GM21717 (cell line): ENCODE results near the gene UBE2E2.

Experiments
- ATAC-seq: cut with Tn5 transposase; IDR thresholded peaks from one replicate; pipeline ENCODE4 v1.9.1; 2021; ENCODE audit warnings: mild to moderate bottlenecking, moderate library complexity; ENCODE audit not compliant: unreplicated experiment

Gene UBE2E2

GRCh38 chr3:23567917-23568316 is 364.8 kb downstream of the UBE2E2 start:
- no peak for ATAC-seq

GRCh38 chr3:23573827-23574226 is 370.7 kb downstream of the UBE2E2 start:
- no peak for ATAC-seq

- no peak for ATAC-seq
Measured at GRCh38 chr3:23574822-23575315, 371.7 kb downstream of the UBE2E2 start.

GRCh38 chr3:23575697-23576096 is 372.6 kb downstream of the UBE2E2 start:
- no peak for ATAC-seq

GRCh38 chr3:23576379-23576959 is 373.3 kb downstream of the UBE2E2 start:
- ATAC-seq, result no peak

GRCh38 chr3:23580096-23580713 is 377.1 kb downstream of the UBE2E2 start:
- no peak for ATAC-seq

- no peak for ATAC-seq
Measured at GRCh38 chr3:23583980-23584740, 381.0 kb downstream of the UBE2E2 start.

- no peak for ATAC-seq
Measured at GRCh38 chr3:23587513-23587912, 384.4 kb downstream of the UBE2E2 start.

- ATAC-seq, result no peak
Measured at GRCh38 chr3:23588547-23588946, 385.4 kb downstream of the UBE2E2 start.

- no peak for ATAC-seq
Measured at GRCh38 chr3:23589602-23590001, 386.5 kb downstream of the UBE2E2 start.

- ATAC-seq, result peak; percentile 96
Measured at GRCh38 chr3:23590424-23591273, 387.5 kb downstream of the UBE2E2 start.

GRCh38 chr3:23591374-23591773 is 388.2 kb downstream of the UBE2E2 start:
- ATAC-seq, result no peak

- no peak for ATAC-seq
Measured at GRCh38 chr3:23592961-23593931, 390.1 kb downstream of the UBE2E2 start.

GRCh38 chr3:23594066-23594465 is 390.9 kb downstream of the UBE2E2 start:
- ATAC-seq, result no peak

- no peak for ATAC-seq
Measured at GRCh38 chr3:23594894-23595670, 392.0 kb downstream of the UBE2E2 start.

- ATAC-seq, result no peak
Measured at GRCh38 chr3:23595851-23596250, 392.7 kb downstream of the UBE2E2 start.

GRCh38 chr3:23600167-23600871 is 397.2 kb downstream of the UBE2E2 start:
- no peak for ATAC-seq

- no peak for ATAC-seq
Measured at GRCh38 chr3:23601091-23601822, 398.1 kb downstream of the UBE2E2 start.
